SIG-M5 treated with dmso at 0.1 percent for 504 hours (cell line): ENCODE data around the gene CYP4F12.
"Not testable (repeated sequence)": the region's sequence is repeated elsewhere in the genome, so short reads cannot be mapped to it uniquely, and the experiment has no call there.

Experiments
- DNase-seq: peaks from one replicate; lab custom pipeline; 2025; ENCODE audit not compliant: unreplicated experiment; lab: John Stamatoyannopoulos, UW

The CYP4F12 gene

DNA sequence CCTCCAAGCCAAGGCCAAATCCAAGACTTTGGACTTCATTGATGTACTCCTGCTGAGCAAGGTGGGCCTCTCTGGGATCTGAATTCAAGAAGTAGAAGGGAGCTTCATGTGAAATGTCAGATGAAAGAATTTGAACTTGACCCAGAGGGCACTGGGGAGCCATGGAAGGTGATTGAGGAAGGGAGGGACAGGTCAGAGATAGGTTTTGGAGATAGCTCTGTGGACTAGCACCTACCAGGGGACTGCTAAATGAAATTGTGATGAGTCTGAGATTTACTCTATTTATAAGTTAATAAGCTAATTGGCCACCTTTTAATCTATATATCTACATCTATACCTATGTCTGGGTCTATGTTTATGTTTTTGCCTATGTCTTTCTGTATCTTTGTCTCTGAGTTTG is 22.8 kb upstream of the CYP4F12 start:
- DNase-seq = not testable (repeated sequence)

DNA sequence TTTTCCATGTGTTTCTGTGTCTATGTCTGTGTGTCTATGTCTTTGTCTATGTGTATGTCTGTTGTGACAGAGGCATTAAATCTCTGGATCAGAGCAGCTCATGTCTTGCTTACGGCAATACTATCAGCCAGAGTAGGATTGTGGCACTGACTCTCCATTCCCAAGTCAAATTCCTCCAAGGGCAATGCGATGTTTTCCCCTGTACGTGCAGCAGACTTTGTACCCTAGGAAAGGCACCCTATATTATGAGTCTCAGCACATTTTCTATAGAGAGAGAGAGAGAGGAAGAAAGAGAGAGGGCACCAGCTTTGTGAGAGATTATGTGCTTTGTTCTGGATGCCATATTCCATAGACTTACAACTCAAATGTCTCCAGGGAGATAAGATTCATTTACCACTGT is 21.1 kb upstream of the CYP4F12 start:
- no peak for DNase-seq

DNA sequence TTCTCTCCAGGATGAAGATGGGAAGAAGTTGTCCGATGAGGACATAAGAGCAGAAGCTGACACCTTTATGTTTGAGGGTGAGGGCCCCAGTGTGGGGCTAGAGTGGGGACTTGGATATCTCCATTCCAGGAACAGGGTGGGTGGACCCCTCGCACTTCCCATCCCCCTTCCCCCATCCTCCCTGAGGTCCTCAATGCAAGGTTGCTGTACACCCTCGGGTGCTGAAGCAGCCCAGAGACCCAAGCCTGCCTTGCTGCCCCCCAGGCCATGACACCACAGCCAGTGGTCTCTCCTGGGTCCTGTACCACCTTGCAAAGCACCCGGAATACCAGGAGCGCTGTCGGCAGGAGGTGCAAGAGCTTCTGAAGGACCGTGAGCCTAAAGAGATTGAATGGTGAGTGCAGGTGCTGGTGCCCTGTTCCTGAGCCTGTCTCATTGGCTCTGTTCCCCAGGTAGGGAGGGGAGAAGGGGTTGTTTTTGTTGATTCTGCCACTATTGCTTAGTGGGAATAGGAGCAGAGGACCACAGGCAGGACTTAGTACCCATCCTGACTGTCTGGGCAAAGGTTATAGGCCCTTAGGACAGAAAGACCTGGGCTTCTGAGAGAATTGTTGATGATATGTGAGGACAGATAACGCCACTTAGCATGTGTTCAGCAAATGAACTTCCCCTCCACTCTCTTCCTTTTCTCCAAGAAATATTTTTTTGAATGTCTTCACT is 20.2 kb upstream of the CYP4F12 start:
- DNase-seq = no peak

DNA sequence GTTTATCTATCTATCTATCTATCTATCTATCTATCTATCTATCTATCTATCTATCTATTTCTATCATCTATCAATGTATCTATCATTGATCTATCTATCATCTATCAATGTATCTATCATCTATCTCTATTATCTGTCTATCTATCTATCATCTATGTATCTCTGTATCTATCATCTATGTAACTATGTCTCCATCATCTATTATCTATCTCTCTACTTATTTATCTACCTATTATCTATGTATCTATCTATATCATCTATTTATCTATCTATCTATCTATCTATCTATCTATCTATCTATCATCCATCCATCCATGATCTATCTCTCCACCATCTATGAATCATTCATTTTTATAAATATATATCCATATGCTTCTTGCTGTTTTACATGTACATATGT is 16.4 kb upstream of the CYP4F12 start:
- DNase-seq = no peak

DNA sequence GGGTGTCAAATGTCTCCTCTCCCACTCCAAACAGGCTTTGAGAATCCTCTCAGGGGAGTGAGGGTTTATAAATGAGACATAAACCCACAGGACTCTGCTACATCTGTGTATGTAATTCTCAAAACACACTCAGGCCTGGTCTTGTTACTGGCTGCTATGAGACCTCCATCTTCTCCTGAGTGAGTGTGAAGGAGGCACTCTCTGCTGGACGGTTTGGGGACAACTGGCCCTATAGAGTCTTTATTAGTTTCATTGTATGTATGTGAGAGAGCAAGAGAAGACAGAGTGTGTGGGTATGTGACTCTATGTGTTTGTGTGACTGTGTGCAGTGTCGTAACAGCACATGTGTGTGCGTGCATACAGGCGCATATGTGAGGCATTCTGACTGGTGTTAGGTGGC is 9.6 kb upstream of the CYP4F12 start:
- DNase-seq = no peak

DNA sequence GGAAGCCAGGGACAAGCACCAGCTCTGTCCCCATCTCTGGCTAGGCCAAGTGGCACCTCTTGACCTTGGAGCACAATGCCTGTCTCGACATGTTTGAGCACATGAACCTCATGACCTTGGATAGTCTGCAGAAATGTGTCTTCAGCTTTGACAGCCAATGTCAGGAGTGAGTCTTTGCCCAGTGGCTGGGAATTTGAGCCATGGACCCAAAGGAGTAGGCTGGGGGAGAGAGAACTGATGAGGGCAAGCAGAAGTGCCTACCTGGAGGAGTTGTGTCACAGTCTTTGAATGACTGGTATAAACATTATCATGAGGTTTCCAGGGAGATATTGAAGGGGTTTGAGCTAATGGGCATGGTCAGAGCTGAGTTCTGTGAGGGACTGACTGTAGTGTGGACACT is 6.7 kb upstream of the CYP4F12 start:
- no peak for DNase-seq

DNA sequence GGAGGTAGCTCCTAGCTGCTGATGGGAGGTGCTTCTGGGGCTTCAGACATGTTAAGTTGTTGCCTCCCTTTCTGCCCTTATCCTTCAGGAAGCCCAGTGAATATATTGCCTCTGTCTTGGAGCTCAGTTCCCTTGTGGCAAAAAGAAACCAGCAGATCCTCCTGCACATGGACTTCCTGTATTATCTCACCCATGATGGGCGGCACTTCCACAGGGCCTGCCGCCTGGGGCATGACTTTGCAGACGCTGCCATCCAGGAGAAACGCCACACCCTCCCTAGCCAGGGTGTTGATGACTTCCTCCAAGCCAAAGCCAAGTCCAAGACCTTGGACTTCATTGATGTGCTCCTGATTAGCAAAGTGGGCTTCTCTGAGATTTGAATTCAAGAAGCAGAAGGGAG is 6.0 kb upstream of the CYP4F12 start:
- DNase-seq = no peak

DNA sequence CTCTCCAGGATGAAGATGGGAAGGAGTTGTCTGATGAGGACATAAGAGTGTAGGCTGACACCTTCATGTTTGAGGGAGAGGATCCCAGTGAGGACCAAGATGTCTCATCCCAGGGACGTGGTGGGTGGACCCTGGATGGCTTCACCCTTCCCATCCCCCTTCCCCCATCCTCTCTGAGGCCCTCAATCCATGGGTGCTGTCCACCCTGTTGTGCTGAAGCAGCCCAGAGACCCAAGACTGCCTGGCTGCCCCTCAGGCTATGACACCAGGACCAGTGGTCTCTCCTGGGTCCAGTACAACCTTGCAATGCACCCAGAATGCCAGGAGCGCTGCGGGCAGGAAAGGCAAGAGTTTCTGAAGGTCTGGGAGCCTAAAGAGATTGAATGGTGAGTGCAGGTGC is 3.4 kb upstream of the CYP4F12 start:
- no peak for DNase-seq

DNA sequence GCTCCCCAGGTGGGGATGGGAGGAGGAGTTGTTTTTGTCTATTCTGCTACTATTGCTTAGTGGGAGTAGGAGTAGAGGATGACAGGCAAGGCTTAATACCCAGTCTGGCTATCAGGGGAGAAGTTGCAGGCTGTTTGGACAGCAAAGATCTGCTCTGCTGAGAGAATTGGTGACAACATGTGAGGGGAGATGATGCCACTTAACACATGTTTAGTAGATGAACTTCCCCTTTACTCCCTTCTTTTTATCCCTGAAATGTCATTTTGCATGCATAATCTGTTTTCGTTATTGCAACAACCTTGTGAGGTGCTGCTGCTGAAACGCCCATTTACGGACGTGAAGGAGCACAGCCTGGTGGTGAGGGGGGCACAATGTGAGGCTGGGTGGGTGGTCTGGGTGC is 3.0 kb upstream of the CYP4F12 start:
- no peak for DNase-seq

DNA sequence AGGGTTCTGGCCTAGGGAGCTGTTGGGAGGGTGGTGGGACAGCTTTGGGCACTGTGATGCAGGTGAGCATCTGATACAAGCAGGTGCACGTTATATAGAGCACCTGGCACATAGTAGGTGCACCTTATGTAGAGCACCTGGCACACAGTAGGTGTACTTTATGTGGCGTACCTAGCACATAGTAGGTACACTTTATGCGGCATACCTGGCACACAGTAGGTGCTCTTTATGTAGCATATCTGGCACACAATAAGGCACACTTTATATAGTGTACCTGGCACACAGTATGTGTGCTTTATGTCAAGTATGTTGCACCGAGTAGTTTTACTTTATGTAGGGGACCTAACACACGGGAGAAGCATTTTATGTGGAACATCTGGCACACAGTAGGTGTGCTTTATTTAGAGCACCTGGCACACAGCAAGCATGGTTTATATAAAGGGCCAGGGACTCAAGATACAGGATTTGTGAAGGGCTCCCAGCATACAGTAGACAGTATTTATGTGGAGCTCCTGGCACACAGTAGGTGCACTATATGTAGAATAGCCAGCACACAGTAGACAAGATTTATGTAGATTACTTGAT is 1.6 kb upstream of the CYP4F12 start:
- no peak for DNase-seq

DNA sequence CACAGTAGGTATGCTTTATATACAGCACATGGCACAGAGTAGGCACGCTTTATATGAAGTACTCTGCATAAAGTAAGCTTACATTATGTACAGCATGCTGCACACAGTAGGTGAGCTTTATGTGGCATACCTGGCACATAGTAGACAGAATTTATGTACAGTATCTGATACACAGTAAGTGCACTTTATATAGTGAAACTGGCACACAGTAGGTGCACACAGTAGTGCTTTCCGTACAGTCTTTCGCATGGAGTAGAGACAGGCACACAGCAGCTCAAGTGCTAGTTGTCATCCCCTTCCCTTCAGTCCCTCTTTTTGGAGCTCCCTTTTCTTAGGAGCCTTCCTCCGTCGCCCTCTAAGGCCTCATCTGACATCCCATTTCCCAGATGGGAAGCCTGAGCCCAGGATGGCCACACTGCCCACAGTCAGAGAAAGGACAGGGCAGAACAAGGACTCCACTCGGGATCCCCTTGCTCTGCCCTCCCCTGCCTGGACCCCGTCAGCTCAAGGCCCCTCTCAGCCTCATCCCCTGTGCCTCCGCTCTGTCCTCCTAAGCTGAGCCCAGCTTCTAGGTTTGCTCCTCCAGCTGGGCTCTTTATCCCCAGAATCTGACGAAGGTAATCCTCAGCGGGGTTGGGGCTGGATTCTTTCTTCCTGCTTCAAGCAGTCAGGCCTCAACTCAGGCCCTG is 852 bp upstream of the CYP4F12 start:
- no peak for DNase-seq

DNA sequence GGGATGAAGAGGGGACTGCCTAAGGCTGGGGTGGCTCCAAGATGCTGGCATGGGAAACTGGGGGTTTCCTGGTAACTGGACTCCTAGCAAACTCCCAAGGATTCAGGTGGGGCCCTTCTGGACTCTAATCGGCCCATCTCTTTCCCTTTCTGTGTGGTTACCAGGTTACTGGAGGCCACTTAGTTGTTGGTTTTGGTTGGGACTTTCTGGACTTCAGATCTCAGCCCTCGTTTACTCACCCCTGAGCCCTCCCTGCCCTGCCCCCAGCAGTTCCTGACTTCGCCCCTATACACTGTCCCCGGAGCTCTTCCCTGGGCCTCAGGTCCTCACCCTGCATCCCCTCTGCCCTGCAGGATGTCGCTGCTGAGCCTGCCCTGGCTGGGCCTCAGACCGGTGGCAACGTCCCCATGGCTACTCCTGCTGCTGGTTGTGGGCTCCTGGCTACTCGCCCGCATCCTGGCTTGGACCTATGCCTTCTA is 328 bp downstream of the CYP4F12 start:
- no peak for DNase-seq

DNA sequence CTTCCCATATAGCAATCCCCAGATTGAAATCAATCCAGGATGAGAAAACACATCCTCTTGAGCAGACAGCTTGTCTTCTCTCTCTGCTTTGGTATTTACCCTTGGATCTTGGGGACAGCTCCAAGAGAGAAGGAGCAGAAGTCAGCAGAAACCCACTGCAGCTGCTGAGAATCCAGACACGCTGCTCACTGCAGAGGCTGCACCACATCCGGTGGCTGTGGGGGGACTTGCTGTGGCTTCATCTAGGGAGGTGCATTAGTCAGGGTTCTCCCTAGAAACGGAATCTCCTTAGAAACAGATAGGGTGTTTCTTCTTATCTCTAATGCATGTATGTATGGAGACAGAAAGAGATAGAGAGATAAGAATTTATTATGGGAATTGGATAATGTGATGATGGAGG is 2.7 kb downstream of the CYP4F12 start:
- DNase-seq = no peak

DNA sequence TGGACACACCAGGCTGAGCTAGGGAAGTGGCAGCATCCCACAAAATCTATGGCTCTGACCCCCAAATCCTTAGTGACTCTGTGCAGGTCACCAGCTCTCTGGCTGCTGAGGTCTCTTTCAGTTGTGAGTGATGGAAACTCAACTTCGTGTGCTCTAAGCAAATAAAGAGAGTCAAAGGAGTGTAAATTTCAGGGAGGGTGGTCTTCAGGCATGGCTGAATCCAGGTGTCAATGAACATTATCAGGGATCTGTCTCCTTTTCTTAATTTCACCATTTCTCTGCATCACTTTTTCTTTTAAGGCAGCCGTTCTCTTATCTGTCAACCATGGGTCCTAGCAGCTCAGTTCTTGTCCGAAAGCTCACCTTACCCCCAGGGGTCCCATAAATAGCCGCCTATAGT is 6.2 kb downstream of the CYP4F12 start:
- DNase-seq = no peak

DNA sequence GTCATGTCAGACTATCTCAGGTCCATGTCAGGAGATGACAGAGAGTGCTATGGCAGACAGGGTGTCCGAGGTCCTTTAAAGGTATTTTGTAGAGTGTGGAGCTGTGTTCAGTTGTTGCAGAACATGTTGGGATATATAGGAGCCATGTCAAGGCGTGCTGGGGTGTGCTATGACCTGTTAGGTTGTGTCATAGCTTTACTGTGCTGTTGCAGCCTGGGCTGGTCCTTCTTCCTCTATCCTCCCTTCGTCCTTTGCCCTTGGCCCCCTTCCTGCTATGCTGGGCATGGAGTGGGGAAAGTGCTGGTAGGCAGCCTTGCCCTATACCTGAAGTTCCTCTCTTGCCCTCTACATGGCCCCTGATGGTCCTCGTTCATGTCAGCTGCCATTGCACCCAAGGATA is 7.0 kb downstream of the CYP4F12 start:
- DNase-seq = not testable (repeated sequence)

DNA sequence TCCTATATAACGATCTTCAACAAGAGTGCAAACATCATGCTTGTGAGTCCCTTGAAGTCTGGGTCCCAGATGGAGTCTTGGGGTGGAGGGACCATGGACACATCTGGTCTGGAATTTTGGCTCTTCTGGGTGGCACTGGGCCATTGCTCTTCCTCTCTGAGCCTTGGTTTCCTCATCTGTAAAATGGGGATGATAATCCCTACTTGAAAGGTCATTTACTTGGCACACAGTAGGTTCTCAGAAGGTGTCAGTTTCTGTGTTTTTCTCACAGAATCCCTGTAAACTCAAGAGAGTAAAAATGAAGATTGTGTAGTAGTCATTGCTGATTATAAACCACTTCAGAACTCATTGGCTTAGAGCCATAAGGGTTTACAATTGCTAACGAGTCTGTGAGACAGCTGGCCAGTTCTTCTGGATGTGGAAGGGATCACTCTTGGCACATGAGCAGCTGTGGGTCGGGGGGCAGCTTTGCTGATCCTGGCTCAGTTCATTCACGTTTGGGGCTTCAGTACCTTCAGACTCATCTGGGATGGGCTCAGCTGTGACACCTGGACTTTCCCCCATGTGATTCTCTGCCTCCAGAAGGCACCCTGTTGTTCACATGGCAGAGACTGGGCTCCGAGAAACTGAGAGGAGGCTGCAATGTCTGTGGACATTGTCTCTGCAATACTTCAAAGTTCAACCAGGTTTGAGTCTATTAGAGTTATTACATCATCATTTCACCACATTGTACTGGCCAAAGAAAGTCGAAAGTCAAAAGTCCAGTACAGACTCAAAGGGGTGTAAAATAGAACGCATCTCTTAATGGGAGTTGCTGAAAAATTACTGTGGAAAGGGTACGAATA is 7.8 kb downstream of the CYP4F12 start:
- no peak for DNase-seq

DNA sequence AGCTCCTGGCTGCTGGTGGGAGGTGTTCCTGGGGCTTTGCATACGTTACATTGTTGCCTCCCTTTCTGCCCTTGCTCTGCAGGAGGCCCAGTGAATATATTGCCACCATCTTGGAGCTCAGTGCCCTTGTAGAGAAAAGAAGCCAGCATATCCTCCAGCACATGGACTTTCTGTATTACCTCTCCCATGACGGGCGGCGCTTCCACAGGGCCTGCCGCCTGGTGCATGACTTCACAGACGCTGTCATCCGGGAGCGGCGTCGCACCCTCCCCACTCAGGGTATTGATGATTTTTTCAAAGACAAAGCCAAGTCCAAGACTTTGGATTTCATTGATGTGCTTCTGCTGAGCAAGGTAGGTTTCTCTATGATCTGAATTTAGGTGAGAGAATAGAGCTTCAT is 10.5 kb downstream of the CYP4F12 start:
- no peak for DNase-seq

DNA sequence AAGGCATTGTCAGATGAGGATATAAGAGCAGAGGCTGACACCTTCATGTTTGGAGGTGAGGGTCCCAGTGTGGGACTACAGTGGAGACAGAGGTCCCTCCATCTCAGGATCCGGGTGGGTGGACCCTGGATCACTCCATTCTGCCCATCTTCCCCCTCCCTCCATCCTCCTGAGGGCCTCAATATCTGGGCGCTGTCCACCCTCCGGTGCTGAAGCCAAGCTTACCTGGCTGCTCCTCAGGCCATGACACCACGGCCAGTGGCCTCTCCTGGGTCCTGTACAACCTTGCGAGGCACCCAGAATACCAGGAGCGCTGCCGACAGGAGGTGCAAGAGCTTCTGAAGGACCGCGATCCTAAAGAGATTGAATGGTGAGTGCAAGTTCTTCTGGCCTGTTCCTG is 11.9 kb downstream of the CYP4F12 start:
- DNase-seq = no peak

DNA sequence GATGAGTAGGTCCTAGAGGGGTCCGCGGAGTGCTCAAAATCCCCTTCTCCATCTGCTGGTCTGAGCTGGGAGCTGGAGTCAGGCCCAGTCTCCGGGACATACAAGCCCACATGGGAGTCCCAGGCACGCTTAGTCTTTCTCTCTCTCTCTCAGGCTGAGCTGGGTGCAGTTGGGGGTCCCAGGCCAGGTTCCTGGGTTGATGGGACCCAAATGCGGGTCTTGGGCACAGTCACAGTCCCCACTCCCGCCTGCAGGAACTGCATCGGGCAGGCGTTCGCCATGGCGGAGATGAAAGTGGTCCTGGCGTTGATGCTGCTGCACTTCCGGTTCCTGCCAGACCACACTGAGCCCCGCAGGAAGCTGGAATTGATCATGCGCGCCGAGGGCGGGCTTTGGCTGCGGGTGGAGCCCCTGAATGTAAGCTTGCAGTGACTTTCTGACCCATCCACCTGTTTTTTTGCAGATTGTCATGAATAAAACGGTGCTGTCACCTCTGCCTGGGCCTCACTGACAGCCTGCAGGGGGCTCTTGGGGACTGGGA is 23.8 kb downstream of the CYP4F12 start:
- DNase-seq = no peak

DNA sequence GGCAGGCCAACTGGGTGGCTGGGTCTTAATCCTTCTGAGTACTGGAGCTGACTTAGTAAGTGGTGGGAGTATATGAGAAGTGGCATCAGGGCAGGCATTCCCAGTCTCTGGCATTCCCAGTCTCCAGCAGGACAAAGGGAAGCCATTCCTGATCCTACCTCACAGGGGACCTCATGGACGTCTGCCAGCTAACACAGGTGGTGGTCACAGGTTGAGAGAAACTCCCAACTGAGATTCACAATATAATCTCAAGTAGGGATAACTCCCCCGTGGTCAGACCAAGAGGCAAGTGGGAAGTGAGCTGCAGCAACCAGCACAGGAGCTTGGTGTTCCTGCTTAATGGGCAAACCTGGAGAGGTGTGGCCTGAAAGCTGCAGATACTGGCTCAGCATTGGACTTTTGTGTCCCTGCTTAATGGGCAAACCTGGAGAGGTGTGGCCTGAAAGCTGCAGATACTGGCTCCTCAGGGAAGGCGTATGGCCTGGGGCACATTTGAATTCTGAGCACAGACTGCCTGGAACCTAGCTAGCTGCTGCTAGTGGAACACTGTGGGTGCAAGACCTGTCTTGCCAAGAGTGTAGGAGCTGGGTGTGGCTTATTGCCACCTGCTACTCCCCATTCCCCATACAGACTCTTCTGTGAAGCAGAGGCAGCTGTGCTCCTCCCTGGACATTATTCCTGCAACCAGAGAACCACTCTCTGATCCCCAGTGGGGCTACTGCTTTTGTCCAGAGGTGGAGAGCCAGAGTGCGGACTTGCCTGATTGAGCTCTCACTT is 29.1 kb downstream of the CYP4F12 start:
- DNase-seq = peak; percentile 0
